ENCODE data around the gene QRICH2. TPM values are rescaled to one million over a fixed set of nuclear protein-coding genes. Genes with fewer than 3 reads are reported as not detected.
A peak's percentile ranks its signal among the peaks of the same experiment; 100 is the strongest.

Gene QRICH2
- total RNA-seq, 4 donors from 2014 or later: 2.0 to 8.4 (median 5.2) TPM

- Histone ChIP-seq H3K4me1 (peaks cover 0 to 84% (median 60%) of the 10 kb centered on the region in 4 donors), H3K36me3 (peaks cover 0 to 19% (median 0%) of the 10 kb centered on the region in 3 donors), H3K27me3 (no peaks in the 10 kb centered on the region), H3K9me3 (no peaks in the 10 kb centered on the region), H3K4me3 (peak overlapping the region; percentile 62 to 99 (median 78)), H3K27ac (peak overlapping the region; percentile 57 to 97 (median 90))
- 1 to 3% methylated on average over 14 to 26 of the region's 76 CpGs for WGBS, 2 donors
- DNase-seq (ENCODE audit: low spot score in 2 of 2): peak in 1 of 2 donors; percentile 40
- TF ChIP-seq CTCF (IDR thresholded peaks at IDR 0.05): no peak
- TF ChIP-seq POLR2A (IDR thresholded peaks at IDR 0.05): no peak
- peak in 1 of 2 donors; percentile 25 for TF ChIP-seq EP300 (IDR thresholded peaks at IDR 0.05)
Observed at GRCh38 chr17:76265624-76266243, 42.3 kb downstream of the QRICH2 start.

GRCh38 chr17:76264755-76265623, 43.1 kb downstream of the QRICH2 start, which contains the start of gene UBALD2:
Gene UBALD2, plus strand, starts transcription at chr17:76265348. Its CDS starts 158 bp downstream, at chr17:76265506.
- H3K4me3 ChIP-seq: peak within 1 kb of the TSS; percentile 62 to 99 (median 78)
- H3K27me3 ChIP-seq: no peaks in the 10 kb centered on the region
- no peaks in the 10 kb centered on the region for H3K9me3 ChIP-seq
- peak within 1 kb of the TSS; percentile 57 to 97 (median 90) for H3K27ac ChIP-seq
- TF ChIP-seq POLR2A (IDR thresholded peaks at IDR 0.05) (peak; percentile 92 to 94), CTCF (IDR thresholded peaks at IDR 0.05) (peak in 2 of 5 experiments; percentile 79 to 83), EP300 (IDR thresholded peaks at IDR 0.05) (peak; percentile 76 to 88)
- peak; percentile 98 to 99 for DNase-seq (ENCODE audit: low spot score in 2 of 2)
- peaks cover 0 to 84% (median 63%) of the 10 kb centered on the region in 4 donors for H3K4me1 ChIP-seq
- peaks cover 0 to 12% (median 0%) of the 10 kb centered on the region in 3 donors for H3K36me3 ChIP-seq
- WGBS, 2 donors: 0 to 1% methylated on average over 40 to 49 of the region's 94 CpGs

- peak overlapping the region in 1 of 4 donors; percentile 19 for H3K4me3 ChIP-seq
- peaks cover 0 to 6% (median 0%) of the 10 kb centered on the region in 3 donors for H3K36me3 ChIP-seq
- 30 to 32% methylated on average over 9 of the region's 9 CpGs for WGBS, 2 donors
- H3K27ac ChIP-seq: peak overlapping the region in 3 of 4 donors; percentile 70 to 94 (median 83)
- H3K4me1 ChIP-seq: peaks cover 0 to 84% (median 67%) of the 10 kb centered on the region in 4 donors
- no peaks in the 10 kb centered on the region for H3K9me3 ChIP-seq
- TF ChIP-seq CTCF (IDR thresholded peaks at IDR 0.05): no peak
- TF ChIP-seq EP300 (IDR thresholded peaks at IDR 0.05): no peak
- TF ChIP-seq POLR2A (IDR thresholded peaks at IDR 0.05): no peak
- no peaks in the 10 kb centered on the region for H3K27me3 ChIP-seq
- DNase-seq (ENCODE audit: low spot score in 2 of 2): no peak
Observed at GRCh38 chr17:76264425-76264754, 43.7 kb downstream of the QRICH2 start.

GRCh38 chr17:76263896-76264295, 44.2 kb downstream of the QRICH2 start:
- no peak for DNase-seq (ENCODE audit: low spot score in 2 of 2)
- Histone ChIP-seq H3K27me3 (no peaks in the 10 kb centered on the region), H3K36me3 (peaks cover 0 to 2% (median 0%) of the 10 kb centered on the region in 3 donors), H3K27ac (peak overlapping the region in 3 of 4 donors; percentile 70 to 94 (median 83)), H3K9me3 (no peaks in the 10 kb centered on the region), H3K4me3 (no peak overlapping the region), H3K4me1 (peaks cover 0 to 82% (median 66%) of the 10 kb centered on the region in 4 donors)
- TF ChIP-seq CTCF (IDR thresholded peaks at IDR 0.05) (no peak), POLR2A (IDR thresholded peaks at IDR 0.05) (no peak), EP300 (IDR thresholded peaks at IDR 0.05) (no peak)
- 91 to 95% methylated on average over 5 of the region's 5 CpGs for WGBS, 2 donors

Data from tibial nerve (tissue), 4 donors.